ENCODE data around the gene RNF13. TPM values are rescaled to one million over a fixed set of nuclear protein-coding genes. Genes with fewer than 3 reads are reported as not detected.

RNF13 gene
- total and polyA plus RNA-seq, 9 donors: 49.4 to 89.4 (median 54.1) TPM

DNA sequence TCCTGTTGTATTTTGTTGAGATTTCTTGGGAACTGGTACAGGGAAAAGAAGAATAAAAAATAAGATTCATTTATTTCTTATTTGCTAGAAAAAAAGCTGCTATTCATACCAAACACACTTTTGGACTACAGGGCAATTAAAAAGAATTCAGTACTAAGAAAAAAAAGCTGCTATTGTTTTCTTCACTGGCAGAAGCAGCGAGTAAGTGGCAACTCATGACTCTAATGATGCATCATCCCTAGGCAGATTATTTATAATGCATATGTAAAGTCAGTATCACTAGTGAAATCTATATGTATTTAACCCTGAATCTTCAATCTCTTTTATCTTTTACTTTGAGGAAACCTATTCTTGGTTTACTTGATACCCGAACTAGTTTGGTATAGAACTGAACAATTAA lies 142.4 kb downstream of the RNF13 start:
- Histone ChIP-seq H3K4me1 (ENCODE audit: insufficient read depth) (no peaks in the 10 kb centered on the region), H3K27me3 (no peaks in the 10 kb centered on the region), H3K27ac (no peak overlapping the region), H3K9me3 (no peaks in the 10 kb centered on the region), H3K36me3 (no peaks in the 10 kb centered on the region), H3K4me3 (no peak overlapping the region)
- TF ChIP-seq EP300 (IDR thresholded peaks at IDR 0.05): no peak
- TF ChIP-seq POLR2A (IDR thresholded peaks at IDR 0.05): no peak
- TF ChIP-seq CTCF (IDR thresholded peaks at IDR 0.05): no peak
- 64 to 80% (median 72%) methylated on average over 2 of the region's 2 CpGs for WGBS, 3 donors
- intact Hi-C loops (cut with DNase I): no loop called here
- DNase-seq: no peak

GRCh38 chr3:149957361-149958125 lies 144.5 kb downstream of the RNF13 start:
- Histone ChIP-seq H3K9me3 (no peaks in the 10 kb centered on the region), H3K27ac (no peak overlapping the region), H3K27me3 (no peaks in the 10 kb centered on the region), H3K36me3 (no peaks in the 10 kb centered on the region), H3K4me3 (no peak overlapping the region), H3K4me1 (ENCODE audit: insufficient read depth) (no peaks in the 10 kb centered on the region)
- TF ChIP-seq CTCF (IDR thresholded peaks at IDR 0.05) (no peak), EP300 (IDR thresholded peaks at IDR 0.05) (no peak), POLR2A (IDR thresholded peaks at IDR 0.05) (no peak)
- 96 to 99% (median 98%) methylated on average over 3 of the region's 3 CpGs for WGBS, 3 donors
- DNase-seq: no peak
- intact Hi-C loops (cut with DNase I): no loop called here

- Histone ChIP-seq H3K27me3 (no peaks in the 10 kb centered on the region), H3K9me3 (no peaks in the 10 kb centered on the region), H3K36me3 (no peaks in the 10 kb centered on the region), H3K4me1 (ENCODE audit: insufficient read depth) (no peaks in the 10 kb centered on the region), H3K27ac (no peak overlapping the region), H3K4me3 (no peak overlapping the region)
- 89 to 93% (median 90%) methylated on average over 3 of the region's 3 CpGs for WGBS, 3 donors
- intact Hi-C loops (cut with DNase I): no loop called here
- TF ChIP-seq POLR2A (IDR thresholded peaks at IDR 0.05) (no peak), EP300 (IDR thresholded peaks at IDR 0.05) (no peak), CTCF (IDR thresholded peaks at IDR 0.05) (no peak)
- no peak for DNase-seq
Measured at GRCh38 chr3:149958171-149958796, 145.3 kb downstream of the RNF13 start.

- no peak for TF ChIP-seq CTCF (IDR thresholded peaks at IDR 0.05)
- no peak for TF ChIP-seq POLR2A (IDR thresholded peaks at IDR 0.05)
- no peak for TF ChIP-seq EP300 (IDR thresholded peaks at IDR 0.05)
- Histone ChIP-seq H3K27ac (no peak overlapping the region), H3K27me3 (no peaks in the 10 kb centered on the region), H3K4me3 (no peak overlapping the region), H3K36me3 (no peaks in the 10 kb centered on the region), H3K9me3 (no peaks in the 10 kb centered on the region), H3K4me1 (ENCODE audit: insufficient read depth) (peaks cover 2% of the 10 kb centered on the region)
- intact Hi-C loops (cut with DNase I): no loop called here
- DNase-seq: no peak
Measured at GRCh38 chr3:149959443-149959842, 146.4 kb downstream of the RNF13 start.
